GM19395 (cell line): ENCODE measurements around the gene ACRV1.
"Not testable (repeated sequence)": the region's sequence is repeated elsewhere in the genome, so short reads cannot be mapped to it uniquely, and the experiment has no call there.

Source experiments
- ATAC-seq: cut with Tn5 transposase; IDR thresholded peaks from one replicate; pipeline ENCODE4 v1.9.1; 2021; ENCODE audit warnings: mild to moderate bottlenecking, moderate library complexity; ENCODE audit not compliant: unreplicated experiment

The ACRV1 gene

DNA sequence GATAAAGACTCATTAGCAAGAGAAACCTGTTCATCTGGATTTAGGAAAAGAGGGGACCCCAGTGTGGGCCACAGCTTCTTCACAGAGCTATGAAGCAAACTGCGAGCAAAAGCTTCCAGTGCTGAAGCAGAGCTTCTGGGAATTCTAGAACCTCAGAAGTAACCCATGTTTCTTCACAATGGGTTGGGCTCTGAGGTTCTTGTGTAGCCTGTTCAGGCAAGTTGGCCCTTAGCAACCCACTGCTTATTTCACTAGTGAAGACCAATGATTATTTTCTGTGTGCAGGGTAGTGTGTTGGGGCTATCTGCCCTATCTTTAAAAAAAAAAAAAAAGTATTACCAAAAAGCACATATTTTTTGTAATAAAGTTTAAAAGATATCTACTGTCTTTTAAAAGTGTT, at the start of gene ACRV1:
TSS of gene ACRV1 (minus strand) at position 101 of the 400 bp plus-strand sequence. CDS start at position 34, 67 bp downstream.
- ATAC-seq: no peak

DNA sequence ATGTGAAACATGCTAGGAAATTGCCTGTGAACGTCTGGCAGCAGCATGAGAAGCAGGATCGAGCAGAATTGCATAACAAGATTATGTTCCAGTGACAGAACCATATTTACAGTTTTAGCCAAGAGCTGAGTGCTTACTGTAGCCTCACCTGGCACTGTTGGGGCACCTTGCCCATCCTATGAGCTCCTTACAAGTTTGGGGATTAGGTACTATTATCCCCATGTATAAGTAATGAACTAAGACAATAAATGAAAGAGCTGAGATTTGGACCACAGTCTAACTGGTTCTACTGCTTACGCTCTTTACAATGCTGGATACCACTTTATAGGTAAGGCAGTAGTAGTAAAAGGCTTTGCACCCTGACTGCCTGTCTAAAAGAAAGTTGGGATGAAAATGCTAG, 48.3 kb upstream of the ACRV1 start:
- ATAC-seq: no peak

- ATAC-seq: no peak
Observed at GRCh38 chr11:125724125-125724524, 43.5 kb upstream of the ACRV1 start.

DNA sequence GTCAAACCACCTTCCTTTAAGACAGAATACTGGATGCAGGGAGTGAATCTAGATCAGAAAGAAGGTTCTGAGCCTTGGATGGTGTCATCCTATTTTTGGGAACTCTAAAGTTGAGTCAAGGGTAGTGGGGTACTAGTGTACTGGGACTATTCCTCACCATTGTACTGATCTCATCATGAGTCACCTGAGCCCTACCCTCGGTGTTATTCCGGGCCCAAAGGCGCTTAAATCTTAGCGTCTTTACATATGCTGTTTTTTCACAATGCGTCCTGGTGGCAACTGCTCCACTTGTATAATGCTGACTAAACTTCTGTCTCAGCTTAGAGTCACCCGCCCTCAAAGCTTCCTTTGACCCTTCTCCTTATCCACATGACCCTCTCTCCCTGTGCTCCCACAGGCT, 40.1 kb upstream of the ACRV1 start:
- ATAC-seq: no peak

GRCh38 chr11:125704686-125705085, 24.0 kb upstream of the ACRV1 start:
- not testable (repeated sequence) for ATAC-seq

- no peak for ATAC-seq
Observed at GRCh38 chr11:125701858-125702621, 21.4 kb upstream of the ACRV1 start.

DNA sequence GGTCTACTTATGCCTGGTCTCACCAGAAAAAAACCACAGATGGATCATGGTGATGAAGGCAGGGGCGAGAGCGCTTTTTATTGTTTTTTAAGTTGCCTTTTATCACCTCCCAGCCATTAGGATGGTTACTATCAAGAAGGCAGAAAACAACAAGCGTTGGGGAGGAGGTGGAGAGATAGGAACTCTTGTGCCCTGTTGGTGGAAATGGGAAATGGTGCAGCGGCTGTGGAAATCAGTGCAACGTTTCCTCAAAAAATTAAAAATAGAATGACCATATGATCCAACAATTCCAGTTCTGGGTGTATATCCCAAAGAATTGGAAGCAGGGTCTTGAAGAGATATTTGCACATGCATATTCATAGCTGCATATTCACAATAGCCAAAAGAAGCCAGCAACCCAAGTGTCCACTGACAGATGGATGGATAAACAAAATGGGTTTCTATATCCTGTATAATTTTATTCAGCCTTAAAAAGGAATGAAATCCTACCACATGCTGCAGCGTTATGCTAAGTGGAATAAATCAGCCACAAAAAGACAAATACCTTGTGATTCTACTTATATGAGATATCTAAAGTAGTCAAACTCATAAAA, 20.5 kb upstream of the ACRV1 start:
- no peak for ATAC-seq

DNA sequence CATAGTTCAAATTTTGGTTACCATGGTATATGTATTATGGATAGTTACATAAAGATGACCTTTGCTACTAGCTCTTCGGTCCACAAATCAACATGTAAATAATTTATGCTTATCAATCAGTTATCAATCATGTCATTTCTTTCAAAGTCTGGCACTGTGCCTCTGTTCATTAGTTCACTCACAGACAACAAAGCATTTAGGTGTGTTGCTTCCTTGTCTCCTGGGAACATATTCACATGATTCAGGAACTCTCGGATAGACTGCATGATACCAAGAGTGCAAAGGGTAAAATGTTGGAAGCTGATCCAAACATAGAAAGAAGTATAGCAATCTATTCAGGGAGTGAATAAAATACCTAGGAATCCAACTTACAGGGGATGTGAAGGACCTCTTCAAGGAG, 14.3 kb upstream of the ACRV1 start:
- ATAC-seq: no peak

DNA sequence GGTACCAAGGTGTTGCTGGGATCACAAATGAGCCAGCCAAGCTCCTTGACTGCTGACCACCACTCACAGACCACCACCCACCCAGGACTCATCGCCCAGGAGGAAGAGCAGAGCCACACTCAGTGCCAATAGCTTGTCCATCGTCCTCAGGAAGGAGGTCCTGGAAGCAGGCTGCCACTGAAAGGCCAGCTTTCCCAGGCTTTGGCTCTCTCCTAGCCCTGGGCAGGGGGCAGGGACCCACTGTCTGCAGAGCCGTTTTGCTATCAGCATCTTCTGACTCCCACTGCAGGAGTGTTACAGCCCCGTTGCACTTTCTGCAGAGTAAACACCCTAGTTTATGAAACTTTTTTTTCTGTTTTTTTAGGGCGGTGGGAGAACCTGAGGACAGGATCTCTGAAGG, 12.2 kb upstream of the ACRV1 start:
- ATAC-seq: no peak

DNA sequence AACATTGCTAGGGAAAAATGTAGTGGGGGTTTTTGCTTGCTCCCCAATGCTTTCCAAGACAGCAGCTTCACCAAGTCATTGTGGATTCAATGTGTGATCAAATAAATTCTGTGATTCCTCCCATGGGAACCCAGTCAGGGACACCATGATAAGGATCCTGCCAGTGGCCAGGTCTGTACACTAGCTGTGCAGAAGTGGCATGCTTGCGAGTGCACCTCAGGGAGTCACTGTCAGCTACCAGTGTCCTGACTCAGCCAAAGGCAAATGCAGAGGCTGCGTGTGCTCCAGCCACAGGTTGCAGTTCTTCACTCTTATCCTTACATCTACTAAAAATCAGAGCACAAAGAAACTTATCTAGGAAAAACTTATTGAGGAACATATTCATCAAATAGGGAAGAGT, 9.4 kb upstream of the ACRV1 start:
- ATAC-seq: no peak

GRCh38 chr11:125689274-125689859, 8.7 kb upstream of the ACRV1 start:
- no peak for ATAC-seq

- no peak for ATAC-seq
Observed at GRCh38 chr11:125688632-125689031, 8.0 kb upstream of the ACRV1 start.

- no peak for ATAC-seq
Observed at GRCh38 chr11:125688066-125688465, 7.4 kb upstream of the ACRV1 start.

GRCh38 chr11:125685228-125685627, 4.6 kb upstream of the ACRV1 start:
- ATAC-seq: no peak

DNA sequence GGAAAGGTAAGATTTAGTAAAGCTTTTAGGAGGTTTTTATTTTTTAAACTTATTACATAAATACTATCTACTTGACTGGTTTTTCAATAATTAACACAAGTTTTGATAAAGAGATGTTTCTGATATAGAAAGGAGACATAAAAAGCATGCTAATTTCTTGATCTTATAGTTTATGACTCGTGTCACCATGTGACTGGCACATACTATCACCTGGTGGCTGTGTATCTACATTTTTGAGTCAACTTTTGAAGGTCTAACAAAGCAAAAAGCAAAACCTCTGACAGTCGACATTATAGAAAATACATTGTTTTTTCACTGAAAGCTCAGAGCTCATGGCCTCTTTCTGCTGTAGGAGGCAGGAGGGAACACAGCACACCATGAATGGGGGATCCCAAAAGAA, 810 bp downstream of the ACRV1 start:
- no peak for ATAC-seq

DNA sequence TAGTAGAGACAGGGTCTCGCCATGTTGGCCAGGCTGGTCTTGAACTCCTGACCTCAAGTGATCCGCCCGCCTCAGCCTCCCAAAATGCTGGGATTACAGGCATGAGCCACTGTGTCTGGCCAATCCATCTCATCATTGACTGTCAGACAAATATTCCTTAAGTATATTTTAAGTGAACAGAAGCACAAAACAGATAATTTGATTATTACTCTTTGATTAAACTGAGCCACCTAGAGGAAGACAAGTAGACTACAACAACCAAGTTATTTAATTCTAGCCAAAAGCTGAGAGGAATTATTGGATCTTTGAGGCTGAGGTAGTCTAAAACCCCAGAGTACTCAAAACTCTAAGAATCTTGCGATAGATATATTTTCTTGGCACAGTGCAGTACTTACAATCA, 1.2 kb downstream of the ACRV1 start:
- ATAC-seq: no peak

- no peak for ATAC-seq
Observed at GRCh38 chr11:125675196-125675595, 5.5 kb downstream of the ACRV1 start.

DNA sequence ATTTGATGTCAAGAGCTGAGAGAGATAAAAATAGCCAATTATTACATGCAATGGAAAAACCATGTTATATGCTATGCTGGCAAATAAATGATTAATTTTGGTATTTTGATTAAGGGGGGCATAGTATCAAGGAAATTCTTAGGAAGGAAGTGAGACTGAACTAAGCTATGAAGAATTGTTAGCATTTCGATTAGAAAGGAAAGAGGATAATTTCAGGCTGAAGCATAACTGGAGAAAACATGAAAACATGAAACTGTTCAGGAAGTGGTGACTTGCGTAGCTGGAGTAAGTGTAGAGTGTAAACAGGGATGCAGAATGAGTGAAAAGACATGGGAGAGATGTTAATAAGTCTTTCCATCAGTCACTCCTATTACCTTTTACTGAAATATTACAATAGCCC, 6.4 kb downstream of the ACRV1 start:
- ATAC-seq: no peak

GRCh38 chr11:125671561-125671960, 9.1 kb downstream of the ACRV1 start:
- ATAC-seq: no peak

GRCh38 chr11:125670172-125670571, 10.5 kb downstream of the ACRV1 start:
- ATAC-seq: no peak

DNA sequence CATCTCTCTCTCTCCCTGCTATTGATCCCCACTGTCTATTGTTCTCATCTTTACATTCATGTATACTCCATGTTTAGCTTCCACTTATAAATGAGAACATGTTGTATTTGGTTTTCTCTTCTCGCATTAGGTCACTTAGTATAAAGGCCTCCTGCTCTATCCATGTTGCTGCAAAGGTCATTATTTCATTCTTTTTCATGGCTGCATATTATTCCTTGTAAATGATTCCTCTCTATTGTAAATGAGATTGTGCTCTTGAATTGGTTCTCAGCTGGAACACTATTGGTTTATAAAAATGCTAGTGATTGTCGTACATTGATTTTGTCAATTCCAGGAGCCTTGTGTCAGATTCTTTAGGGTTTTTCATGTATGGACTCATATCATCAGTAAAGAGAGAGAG, 13.5 kb downstream of the ACRV1 start:
- ATAC-seq: no peak

- no peak for ATAC-seq
Observed at GRCh38 chr11:125663910-125664309, 16.7 kb downstream of the ACRV1 start.
